ENCODE measurements around the gene GRK4. TPM values are rescaled to one million over a fixed set of nuclear protein-coding genes. Genes with fewer than 3 reads are reported as not detected.

The GRK4 gene
- total RNA-seq, 1 donor from 2014 or later = 9.0 TPM

DNA sequence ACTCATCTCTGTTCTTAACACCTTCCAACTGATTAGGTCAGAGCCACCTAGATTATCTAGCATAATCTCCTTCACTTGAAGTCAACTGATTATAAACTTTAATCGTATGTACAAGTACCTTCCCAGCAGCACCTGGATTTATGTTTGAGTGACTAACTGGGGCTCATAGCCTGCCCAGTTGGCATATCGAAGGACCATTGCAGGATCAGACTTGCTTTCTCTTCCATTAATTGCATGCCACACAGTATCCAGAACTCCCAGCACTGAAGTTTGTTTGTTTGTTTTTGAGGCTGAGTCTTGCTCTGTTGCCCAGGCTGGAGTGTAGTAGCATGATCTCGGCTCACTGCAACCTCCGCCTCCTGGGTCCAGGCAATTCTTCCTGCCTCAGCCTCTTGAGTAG is 27.9 kb downstream of the GRK4 start:
- no peak for DNase-seq
- no peaks in the 10 kb centered on the region for H3K9me3 ChIP-seq (replicated peaks)
- no peak overlapping the region for H3K4me3 ChIP-seq
- H3K4me1 ChIP-seq = no peaks in the 10 kb centered on the region
- intact Hi-C loops (cut with micrococcal nuclease) = no loop called here
- H3K36me3 ChIP-seq = peaks cover 4% of the 10 kb centered on the region
- no peak overlapping the region for H3K27ac ChIP-seq (replicated peaks)
- H3K27me3 ChIP-seq (ENCODE audit: low read depth) = no peaks in the 10 kb centered on the region
- TF ChIP-seq, protein P1, sequence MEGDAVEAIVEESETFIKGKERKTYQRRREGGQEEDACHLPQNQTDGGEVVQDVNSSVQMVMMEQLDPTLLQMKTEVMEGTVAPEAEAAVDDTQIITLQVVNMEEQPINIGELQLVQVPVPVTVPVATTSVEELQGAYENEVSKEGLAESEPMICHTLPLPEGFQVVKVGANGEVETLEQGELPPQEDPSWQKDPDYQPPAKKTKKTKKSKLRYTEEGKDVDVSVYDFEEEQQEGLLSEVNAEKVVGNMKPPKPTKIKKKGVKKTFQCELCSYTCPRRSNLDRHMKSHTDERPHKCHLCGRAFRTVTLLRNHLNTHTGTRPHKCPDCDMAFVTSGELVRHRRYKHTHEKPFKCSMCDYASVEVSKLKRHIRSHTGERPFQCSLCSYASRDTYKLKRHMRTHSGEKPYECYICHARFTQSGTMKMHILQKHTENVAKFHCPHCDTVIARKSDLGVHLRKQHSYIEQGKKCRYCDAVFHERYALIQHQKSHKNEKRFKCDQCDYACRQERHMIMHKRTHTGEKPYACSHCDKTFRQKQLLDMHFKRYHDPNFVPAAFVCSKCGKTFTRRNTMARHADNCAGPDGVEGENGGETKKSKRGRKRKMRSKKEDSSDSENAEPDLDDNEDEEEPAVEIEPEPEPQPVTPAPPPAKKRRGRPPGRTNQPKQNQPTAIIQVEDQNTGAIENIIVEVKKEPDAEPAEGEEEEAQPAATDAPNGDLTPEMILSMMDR (IDR thresholded peaks at IDR 0.05; ENCODE audit: borderline replicate concordance) = no peak

DNA sequence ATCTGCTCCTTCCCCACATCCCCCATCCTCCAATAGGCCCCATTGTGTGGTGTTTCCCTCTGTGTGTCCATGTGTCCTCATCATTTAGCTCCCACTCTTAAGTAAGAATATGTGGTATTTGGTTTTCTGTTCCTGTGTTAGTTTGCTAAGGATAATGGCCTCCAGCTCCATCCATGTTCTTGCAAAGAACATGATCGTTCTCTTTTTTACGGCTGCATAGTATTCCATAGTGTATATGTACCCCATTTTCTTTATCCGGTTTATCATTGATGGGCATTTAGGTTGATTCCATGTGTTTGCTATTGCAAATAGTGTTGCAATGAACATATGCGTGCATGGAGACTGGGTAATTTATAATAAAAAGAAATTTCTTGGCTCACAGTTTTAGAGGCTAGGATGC is 31.5 kb downstream of the GRK4 start:
- Histone ChIP-seq H3K36me3 (no peaks in the 10 kb centered on the region), H3K27me3 (ENCODE audit: low read depth) (no peaks in the 10 kb centered on the region), H3K4me3 (no peak overlapping the region), H3K9me3 (replicated peaks) (no peaks in the 10 kb centered on the region), H3K4me1 (no peaks in the 10 kb centered on the region), H3K27ac (replicated peaks) (no peak overlapping the region)
- TF ChIP-seq, protein P1 (IDR thresholded peaks at IDR 0.05; ENCODE audit: borderline replicate concordance) = no peak
- intact Hi-C loops (cut with micrococcal nuclease) = no loop called here
- DNase-seq = no peak

DNA sequence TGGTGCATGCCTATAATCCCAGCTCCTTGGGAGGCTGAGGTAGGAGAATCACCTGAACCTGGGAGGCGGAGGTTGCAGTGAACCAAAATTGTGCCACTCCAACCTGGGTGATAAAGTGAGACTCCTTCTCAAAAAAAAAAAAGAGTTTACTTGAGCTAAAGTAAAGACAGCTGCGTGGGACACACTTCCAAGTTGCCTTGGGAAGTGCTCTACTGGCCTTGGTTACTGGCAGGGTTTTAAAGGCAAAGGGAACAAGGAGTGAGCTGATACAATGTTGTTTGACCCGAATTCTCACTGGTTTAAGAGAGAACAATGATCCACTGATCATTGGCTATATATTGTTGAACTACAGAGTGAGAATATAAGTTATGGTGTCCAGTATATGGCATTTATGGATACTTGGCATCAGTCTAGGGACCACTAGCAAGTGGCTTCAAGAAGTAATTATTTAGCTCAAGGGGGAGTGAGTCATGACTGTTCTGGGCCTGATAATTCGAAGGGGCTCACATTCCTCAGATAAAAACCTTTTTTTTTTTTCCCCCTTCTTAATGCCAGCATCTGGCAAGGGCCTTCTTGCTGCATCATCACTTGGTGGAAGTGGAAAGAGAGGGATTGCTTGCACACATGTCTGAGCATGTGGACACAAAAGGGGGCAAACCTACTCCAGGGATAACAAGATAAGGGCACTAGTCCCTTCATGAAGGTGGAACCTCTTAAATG is 32.3 kb downstream of the GRK4 start:
- intact Hi-C loops (cut with micrococcal nuclease) = no loop called here
- Histone ChIP-seq H3K9me3 (replicated peaks) (no peaks in the 10 kb centered on the region), H3K4me3 (no peak overlapping the region), H3K27ac (replicated peaks) (no peak overlapping the region), H3K27me3 (ENCODE audit: low read depth) (no peaks in the 10 kb centered on the region), H3K4me1 (no peaks in the 10 kb centered on the region), H3K36me3 (no peaks in the 10 kb centered on the region)
- DNase-seq = no peak
- TF ChIP-seq, protein P1 (IDR thresholded peaks at IDR 0.05; ENCODE audit: borderline replicate concordance) = no peak

DNA sequence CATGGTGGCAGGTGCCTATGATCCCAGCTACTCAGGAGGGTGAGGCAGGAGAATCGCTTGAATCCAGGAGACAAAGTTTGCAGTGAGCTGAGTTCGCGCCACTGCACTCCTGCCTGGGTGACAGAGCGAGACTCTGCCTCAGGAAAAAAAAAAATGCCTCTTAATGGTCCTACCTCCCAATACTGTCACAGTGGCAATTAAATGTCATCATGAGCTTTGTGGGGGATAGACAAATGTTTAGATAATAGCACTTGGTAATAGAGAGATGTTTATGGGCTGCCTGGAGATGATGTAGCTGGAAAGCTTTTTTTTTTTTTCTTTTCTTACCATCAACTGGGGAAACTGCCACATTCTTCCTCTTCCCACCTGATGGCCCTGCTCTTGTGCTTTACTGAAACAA is 33.0 kb downstream of the GRK4 start:
- TF ChIP-seq, protein P1 (IDR thresholded peaks at IDR 0.05; ENCODE audit: borderline replicate concordance) = no peak
- H3K4me1 ChIP-seq = no peaks in the 10 kb centered on the region
- intact Hi-C loops (cut with micrococcal nuclease) = no loop called here
- H3K9me3 ChIP-seq (replicated peaks) = no peaks in the 10 kb centered on the region
- no peak overlapping the region for H3K27ac ChIP-seq (replicated peaks)
- no peak overlapping the region for H3K4me3 ChIP-seq
- no peak for DNase-seq
- no peaks in the 10 kb centered on the region for H3K27me3 ChIP-seq (ENCODE audit: low read depth)
- H3K36me3 ChIP-seq = no peaks in the 10 kb centered on the region

DNA sequence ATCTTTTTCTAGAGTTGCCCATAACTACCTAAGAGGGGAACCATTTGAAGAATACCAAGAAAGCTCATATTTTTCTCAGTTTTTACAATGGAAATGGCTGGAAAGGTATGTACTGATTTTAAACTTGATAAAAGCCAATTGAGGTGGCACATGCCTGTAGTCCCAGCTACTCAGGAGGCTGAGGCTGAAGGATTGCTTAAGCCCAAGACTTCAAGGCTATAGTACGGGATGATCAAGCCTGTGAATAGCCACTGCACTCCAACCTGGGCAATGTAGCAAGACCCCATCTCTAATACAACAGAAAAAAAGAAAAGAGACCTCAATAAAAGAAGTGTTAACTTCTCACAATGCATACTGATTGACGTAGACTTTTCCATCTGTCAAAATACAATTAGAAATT is 44.4 kb downstream of the GRK4 start:
- DNase-seq = no peak
- no peak overlapping the region for H3K27ac ChIP-seq (replicated peaks)
- H3K9me3 ChIP-seq (replicated peaks) = no peaks in the 10 kb centered on the region
- H3K27me3 ChIP-seq (ENCODE audit: low read depth) = no peaks in the 10 kb centered on the region
- no peak overlapping the region for H3K4me3 ChIP-seq
- no peaks in the 10 kb centered on the region for H3K4me1 ChIP-seq
- intact Hi-C loops (cut with micrococcal nuclease) = no loop called here
- TF ChIP-seq, protein P1 (IDR thresholded peaks at IDR 0.05; ENCODE audit: borderline replicate concordance) = no peak
- H3K36me3 ChIP-seq = no peaks in the 10 kb centered on the region
